Activated CD8-positive, alpha-beta memory T cell treated with anti-CD3 and anti-CD28 coated beads, Interleukin-2, amount 50 U/mL, for 24 hours (primary cell): Measurements from ENCODE around the gene SCRN2.

Source experiments
- DNase-seq: peaks from one replicate; pipeline ENCODE4 v3.0.0-alpha.2; 2020; ENCODE audit errors: extremely low read depth

The SCRN2 gene

GRCh38 chr17:47872019-47872650, 31.1 kb upstream of the SCRN2 start:
- DNase-seq, result no peak

DNA sequence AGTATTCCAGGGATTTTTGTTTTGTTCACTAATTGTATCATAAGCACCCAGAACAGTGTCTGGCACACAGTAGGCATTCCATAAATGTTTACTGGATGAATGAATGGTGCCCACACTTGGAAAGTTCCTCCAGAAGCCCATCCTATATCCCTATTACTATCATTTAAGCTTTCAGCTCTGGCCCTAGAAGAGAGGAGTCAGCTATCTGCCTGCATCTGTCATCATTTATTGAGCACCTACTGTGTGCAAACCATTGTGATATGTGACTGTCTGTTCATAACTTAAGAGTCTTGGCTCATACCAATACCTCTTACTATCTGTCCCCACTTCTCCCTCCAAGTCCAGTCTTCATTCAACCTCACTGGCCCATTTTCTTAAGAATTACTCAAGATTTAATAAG, 30.0 kb upstream of the SCRN2 start:
- no peak for DNase-seq

DNA sequence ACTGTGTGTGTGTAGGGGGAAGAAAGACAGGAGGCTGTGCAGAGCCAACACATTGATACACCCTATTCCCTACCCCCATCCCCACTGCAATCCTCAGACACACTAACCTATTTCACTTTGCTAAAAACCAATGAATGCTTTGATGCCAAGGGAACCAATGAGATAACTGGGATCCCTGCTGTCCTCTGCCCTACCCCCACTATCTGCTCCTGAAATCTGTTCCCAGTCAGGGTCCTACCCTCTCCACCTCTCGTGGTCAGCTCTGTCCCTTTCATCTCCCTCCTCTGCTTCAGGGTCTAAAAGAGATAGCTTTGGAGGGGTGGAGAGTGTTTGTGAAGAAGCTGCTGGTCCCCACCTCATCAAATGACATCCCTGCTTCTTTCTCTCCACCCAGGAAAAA, 29.0 kb upstream of the SCRN2 start:
- no peak for DNase-seq

GRCh38 chr17:47869114-47869513, 28.0 kb upstream of the SCRN2 start:
- DNase-seq, result no peak

DNA sequence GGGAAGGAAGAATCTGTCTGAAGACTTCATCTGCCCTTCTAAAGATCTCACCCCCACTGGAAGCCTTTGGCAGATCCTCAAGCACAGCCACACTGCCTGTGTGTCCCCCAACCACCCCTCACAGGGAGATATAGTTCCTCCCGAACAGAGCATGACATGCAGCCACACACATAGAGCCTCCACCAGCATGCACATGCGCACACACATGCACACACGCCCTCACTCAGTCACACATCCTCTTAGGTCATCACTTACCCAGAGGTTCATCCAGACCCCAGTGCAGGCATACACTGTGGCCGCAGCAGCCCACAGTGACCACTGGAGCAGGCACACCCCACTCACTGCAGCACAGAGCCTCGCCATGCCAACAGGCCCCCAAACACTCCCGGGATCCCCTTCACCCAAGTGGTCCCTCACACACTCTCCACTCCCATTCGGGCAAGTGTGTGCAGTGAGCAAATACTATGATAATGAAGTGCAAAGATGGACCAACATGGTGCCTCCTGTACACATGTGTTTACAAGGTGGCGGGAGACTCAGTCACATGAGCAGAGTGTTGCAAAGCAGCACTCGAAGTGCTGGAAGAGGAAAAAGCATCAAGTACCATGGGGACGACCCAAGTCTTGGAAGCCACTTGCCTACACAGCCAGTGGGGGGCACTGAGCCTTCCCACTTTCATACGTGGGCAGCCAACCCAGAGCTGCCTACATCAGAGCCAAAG, 26.9 kb upstream of the SCRN2 start:
- no peak for DNase-seq

DNA sequence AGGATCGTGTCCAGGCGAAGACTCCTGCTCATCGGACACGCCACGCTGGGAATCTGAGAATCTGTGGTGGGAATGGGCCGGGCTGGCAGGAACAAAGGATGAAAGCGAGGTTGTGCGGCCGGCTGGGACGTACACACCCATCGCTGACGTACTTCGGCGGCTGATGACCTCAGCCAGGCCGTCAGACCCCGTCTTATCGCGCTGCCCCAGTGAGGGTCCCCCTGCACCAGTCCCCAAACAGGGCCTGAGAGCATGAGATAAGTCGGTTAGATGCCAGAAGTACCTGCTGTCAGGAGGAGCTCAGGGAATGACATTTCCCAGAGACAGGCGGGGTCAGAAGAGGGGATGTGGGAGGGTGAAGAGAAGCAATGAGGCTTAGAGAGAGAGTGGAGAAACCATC, 25.9 kb upstream of the SCRN2 start:
- no peak for DNase-seq

- no peak for DNase-seq
Measured at GRCh38 chr17:47864791-47865216, 23.7 kb upstream of the SCRN2 start.

- no peak for DNase-seq
Measured at GRCh38 chr17:47862621-47863440, 21.8 kb upstream of the SCRN2 start.

- DNase-seq, result no peak
Measured at GRCh38 chr17:47860386-47860785, 19.3 kb upstream of the SCRN2 start.

- no peak for DNase-seq
Measured at GRCh38 chr17:47857551-47858455, 16.7 kb upstream of the SCRN2 start.

DNA sequence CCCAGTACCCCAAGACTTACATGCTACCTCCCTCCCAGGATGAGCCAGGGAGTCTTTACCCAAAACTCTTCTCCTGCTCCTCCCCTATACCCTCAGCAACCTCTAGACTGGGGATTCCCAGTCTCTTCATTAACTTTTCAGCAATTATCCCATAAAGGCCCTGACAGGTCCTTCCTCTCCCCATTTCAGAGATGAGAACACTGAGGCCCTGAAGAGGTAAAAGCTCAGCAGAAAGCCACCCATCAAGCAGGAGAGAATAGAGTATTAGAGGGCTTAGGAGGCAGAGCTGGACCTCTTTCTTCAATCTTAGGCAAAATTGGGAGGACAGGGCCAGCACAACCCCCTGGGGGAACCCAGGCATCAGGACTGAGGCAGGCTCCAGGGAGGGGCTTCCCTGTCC, 15.8 kb upstream of the SCRN2 start:
- DNase-seq, result no peak

- no peak for DNase-seq
Measured at GRCh38 chr17:47855737-47856136, 14.7 kb upstream of the SCRN2 start.

DNA sequence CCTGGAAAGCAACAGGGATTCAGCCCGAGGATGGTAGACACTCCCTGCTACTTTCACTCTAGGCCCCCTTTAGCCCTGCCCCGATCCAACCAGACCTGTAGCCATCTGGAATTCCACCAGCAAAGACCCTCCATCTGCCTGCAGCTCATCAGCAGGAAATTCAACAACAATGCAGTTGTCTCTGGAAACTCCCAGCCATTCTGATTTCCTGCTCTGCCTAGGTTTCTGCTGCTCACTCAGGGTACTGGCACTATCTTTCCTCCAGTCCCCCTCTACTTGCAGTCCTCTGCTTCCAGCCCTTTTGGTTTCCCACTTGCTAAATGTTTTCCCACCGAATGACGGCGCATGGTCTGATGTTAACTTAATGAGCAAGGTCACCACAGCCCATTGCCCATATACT, 12.5 kb upstream of the SCRN2 start:
- no peak for DNase-seq

- no peak for DNase-seq
Measured at GRCh38 chr17:47852113-47852949, 11.3 kb upstream of the SCRN2 start.

DNA sequence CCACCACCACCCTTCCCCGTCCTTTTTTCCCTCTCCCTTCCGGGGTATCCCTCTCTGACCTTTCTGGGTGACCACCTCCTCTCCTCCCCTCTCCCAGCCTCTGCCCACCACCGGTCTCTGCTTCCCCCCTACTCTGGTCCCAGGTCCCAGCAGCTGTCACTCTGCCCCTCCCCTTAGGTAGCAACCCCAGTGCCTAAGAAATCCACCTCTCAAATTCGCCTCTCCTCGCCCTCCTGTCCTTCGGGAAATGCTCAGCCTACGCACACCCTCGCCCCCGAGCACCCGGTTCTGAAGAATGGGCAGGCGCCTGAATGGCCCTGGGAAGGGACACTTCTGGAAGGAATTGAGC, 10.7 kb upstream of the SCRN2 start:
- DNase-seq, result no peak

DNA sequence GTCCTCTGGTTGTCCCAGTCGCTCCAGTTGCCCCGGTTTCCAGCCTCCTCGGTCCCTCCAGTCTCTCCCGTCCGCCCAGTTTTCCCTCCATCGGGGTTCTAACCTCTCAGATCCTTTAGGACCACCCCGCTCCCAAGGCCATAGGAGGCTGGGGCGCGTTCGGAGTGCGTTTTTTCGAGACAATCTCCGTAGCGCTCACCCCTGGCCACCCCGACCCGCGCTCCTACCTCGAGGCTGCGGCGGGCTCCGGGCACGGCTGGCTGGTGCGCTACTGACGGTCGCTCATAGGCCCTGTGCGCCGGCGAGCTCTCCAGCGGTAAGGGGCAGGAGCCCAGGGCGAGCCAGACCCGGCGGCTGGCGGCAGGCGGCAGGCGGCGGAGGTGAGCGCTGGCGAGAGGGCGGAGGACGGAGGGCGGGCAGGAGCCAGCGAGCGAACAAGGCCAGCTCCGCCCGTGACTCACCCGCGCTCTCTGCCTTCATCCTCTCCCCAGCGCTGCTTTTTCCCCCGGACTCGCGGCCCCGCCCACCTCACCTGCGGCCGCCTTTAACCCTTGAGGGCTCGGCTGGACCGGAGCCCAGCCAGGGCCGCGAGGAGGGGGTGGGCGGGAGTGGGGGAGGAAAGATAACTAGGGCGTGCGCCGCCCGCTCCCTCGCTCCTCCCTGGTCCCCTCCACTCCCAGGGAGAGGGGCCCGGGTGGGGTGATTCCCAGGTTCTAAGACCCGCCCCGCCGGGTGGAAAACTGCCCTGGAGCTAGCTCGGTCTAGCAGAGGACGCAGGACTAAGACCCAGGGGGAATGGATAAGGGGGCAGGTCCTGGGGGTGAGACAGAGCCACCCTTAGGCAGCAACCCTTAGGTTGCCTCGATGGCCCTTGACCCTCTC, 9.9 kb upstream of the SCRN2 start, which contains the start of gene SP6:
Gene SP6, minus strand, starts transcription at position 472 of the 882 bp plus-strand sequence. CDS start 2,734 bp downstream, outside the sequence.
- no peak for DNase-seq

DNA sequence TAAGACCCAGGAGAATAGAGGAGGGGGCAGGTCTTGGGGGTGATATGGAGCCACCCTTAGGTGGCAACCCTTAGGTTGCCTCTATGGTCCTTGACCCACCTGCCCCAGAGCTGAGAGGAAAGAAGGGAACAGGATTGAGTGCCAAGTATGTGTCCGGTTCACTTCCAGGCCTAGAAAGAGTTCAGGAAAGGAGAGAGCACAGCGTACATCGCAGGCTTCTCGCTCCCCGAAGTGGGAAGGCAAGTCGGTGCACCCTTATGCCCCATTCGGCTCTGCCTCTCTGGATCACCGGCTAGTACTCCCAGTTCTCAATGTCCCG, 9.3 kb upstream of the SCRN2 start:
- no peak for DNase-seq

- no peak for DNase-seq
Measured at GRCh38 chr17:47848198-47848513, 7.1 kb upstream of the SCRN2 start.

DNA sequence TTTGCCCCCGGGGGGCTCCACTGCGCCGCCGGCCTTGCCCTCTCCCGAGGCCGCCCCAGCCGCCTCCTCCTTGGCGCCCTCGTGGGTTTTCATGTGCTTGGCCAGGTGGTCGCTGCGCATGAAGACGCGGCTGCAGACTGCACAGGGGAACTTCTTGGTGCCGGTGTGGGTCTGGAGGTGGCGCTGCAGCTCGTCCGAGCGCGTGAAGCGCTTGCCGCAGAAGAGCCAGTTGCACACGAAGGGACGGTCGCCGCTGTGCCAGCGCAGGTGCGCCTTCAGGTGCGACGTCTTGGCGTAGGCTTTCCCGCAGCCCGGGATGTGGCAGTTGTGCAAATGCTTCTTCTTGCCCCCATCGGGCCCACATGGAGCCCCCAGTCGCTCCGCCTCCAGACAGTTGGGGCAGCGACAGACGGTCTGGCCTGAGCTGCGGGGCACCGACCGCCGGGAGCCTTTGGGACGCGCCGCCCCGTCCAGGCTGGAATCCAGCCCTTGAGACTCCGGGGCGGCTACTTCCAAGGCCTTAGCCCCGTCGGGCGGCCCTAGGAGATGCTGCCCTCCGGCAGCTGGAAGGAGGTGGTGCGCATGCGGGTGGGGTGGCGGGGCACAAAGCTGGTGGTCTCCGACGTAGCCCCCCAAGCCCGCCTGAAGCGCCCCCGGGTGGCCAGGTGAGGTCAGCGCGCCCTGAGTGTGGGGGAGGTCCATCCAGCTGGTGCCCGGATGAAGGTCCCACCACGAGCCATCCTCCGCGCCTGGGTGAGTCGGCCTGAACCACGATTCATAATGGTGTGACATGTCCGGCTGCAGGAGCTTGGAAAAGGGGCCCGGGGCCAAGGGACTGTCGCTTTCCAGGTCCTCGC, 6.5 kb upstream of the SCRN2 start:
- no peak for DNase-seq
